Activated T-helper 9 cell treated with anti-CD3 and anti-CD28 coated beads, Interleukin-2, amount 50 U/mL, for 16 hours (primary cell): ENCODE data around the gene RAB1B.

Experiments
- DNase-seq: peaks from one replicate; pipeline ENCODE4 v3.0.0-alpha.2; 2020; ENCODE audit warnings: low read depth

Gene RAB1B

DNA sequence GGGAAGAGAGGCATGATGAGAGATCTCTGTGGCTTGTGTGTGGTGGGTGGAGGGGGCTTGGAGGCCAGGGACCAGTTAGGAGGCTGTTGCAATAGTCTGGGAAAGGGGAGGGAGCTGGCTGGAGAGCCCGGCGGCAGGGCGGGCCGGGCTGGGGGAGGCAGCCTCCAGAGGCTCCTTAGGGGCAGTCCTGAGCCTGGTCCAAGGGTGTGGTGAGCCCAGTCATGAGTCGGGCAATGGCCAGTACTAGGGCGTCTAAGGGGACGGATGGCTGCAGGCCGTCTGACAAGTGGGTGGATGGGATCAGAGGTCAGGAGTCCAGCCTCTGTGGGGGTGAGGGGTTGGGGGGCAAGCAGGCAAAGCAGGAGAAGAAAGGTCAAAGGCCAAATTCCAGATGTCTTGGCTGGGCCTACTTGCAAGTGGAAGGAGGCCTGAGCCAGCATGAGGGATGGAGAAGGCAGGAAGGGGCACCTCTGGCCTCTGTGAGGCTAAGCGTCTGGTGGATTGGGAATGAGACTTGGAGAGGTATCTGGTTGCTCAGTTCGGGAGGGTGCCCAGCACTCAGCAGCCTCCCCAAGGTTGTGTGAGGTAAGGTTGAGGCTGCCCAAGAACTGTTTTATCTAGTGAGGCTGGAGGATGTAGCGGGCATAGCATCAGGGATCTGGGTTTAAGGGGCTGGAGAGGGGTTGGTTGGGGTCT lies 54.4 kb downstream of the RAB1B start:
- no peak for DNase-seq

DNA sequence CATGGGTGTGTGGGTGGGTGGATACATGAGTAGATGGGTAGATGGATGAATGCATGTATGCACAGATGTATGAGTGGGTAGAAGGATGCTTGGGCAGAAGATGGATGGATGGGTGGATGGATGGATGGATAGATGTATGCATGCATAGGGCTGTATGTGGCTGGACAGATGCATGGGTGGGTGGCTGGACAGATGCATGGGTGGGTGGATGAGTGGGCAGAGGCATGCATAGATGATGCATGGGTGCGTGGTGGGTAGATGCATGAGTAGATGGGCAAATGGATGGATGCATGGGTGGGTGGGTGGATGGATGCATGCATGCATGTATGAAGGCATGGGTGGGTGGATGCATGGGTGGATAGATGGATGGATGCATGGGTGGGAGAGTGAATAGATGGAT lies 55.2 kb downstream of the RAB1B start:
- no peak for DNase-seq

DNA sequence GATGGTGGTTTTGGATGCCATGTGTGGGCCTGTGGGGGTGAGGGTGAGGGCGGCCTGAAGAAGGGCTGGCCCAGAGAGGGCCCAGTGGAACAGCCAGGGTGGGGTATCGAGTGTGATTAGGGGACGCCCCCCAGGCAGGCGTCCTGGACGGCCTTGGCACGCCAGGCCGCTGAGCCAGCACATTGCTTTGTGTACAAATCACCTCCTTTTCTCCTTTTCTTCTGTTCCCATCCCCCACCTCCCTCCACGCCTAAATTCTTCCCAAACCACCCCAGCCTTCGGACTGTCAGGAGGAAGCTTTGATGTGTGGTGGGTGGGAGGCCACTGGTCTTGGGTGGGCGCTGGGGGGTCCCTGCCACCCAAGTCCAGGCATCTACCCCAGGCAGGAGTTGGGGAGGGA lies 56.2 kb downstream of the RAB1B start:
- DNase-seq = no peak

DNA sequence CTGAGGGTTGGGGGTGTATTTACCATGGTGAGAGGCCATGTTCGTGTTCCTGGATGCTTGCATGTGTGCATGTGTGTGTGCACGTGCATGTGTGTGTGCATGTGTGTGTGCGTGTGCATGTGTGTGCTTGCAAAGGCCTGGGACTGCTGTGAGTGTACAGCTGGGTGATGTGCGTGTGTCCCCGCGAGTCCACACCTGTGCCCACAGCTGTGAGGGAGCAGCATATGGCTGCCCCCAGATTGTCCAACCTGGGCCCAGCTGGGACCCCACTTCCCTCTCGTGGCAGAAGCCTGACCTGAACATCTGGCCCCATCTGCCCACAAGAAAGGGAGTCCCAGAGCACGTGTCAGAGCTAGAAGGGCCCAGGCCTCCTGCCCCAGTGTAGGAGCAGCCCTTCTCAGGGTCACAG lies 56.8 kb downstream of the RAB1B start:
- DNase-seq = no peak

DNA sequence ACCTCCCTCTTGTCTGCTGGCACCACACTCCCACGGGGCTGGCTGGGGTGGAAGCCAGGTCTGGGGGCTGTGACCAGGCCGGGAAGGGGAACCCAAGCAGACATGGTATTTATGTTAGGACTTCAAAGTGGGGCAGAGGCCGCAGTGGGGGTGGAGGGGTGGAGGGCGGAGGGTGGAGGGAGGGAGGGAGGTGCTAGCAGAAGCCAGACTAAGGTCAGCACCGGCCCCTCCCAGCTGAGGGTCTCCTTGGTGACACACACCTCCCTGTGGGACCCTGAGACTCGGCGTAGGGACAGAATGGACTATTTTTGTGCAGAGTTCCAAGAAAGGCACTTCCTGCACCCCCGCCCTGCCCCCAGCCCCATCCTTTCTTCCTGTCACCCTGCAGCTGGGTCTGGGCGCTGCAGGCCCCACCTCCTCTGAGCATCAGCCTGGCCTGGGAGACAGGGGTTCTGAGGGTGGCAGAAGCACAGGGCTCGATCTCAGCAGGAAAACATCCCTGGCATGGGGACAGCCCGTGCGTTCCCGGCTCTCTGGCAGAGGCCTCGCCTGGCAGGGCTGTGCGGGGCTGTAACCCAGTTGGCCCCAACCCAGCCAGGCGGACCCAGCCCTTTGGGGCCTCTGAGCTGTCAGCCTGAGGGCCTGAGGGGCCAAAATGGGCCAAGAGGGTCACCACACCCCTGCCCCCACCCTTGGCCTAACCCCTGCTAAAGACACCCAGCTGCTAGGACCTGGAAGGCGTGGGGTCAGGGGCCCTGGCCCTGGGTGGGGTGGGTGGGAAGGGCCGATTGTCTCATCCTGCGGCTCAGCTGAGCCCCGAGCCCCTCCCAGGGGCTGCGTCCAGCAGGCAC lies 58.0 kb downstream of the RAB1B start:
- no peak for DNase-seq
